ENCODE data around the gene ARHGEF33.

- no peak for TF ChIP-seq CTCF (IDR thresholded peaks at IDR 0.05; ENCODE audit: insufficient read depth, low read length)
- TF ChIP-seq POLR2AphosphoS5 (IDR thresholded peaks at IDR 0.05; ENCODE audit: low read depth), result no peak
- no peak for TF ChIP-seq REST (IDR thresholded peaks at IDR 0.05; ENCODE audit: insufficient replicate concordance, low read depth)
- TF ChIP-seq GABPA (IDR thresholded peaks at IDR 0.05; ENCODE audit: low read depth), result no peak
Observed at GRCh38 chr2:39008665-39009064, 119.0 kb downstream of the ARHGEF33 start.

Data from HL-60 (cell line).